ENCODE data around the gene TIMP2. TPM values are rescaled to one million over a fixed set of nuclear protein-coding genes. Genes with fewer than 3 reads are reported as not detected.

TIMP2 gene
- polyA plus RNA-seq, 1 donor, result 89.2 TPM

DNA sequence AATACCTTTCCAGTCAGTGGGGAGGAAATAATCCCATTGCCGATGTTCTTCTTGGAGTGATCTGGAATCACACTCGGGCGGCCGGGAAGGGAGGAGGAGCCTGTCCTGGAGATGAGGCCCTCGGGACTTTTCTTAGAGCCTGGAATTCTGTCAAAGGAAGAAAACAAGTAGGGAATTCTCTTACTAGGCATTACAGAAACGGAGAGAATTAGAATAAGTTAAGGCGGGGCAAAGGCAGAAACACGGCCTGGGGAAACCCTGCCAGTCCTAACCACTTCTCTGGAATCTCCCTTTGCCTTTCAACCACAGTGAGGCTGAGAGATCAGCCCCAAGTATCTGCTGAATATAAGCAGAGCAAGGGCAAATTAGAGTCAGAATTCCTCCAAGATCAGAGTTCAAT, 112.3 kb downstream of the TIMP2 start:
- WGBS (ENCODE audit: insufficient coverage, low lambda C conversion rate), result 60% methylated on average over 1 of the region's 8 CpGs
- H3K27me3 ChIP-seq (ENCODE audit: control insufficient read depth, insufficient read depth, low read length), result no peaks in the 10 kb centered on the region
- H3K4me3 ChIP-seq (ENCODE audit: low read length), result no peak overlapping the region
- peaks cover 80% of the 10 kb centered on the region for H3K36me3 ChIP-seq (ENCODE audit: control insufficient read depth, insufficient read depth, low read length)
- H3K4me1 ChIP-seq (ENCODE audit: control insufficient read depth, insufficient read depth, low read length), result no peaks in the 10 kb centered on the region
- H3K9me3 ChIP-seq (ENCODE audit: control insufficient read depth, low read depth, low read length), result no peaks in the 10 kb centered on the region
- no peak overlapping the region for H3K27ac ChIP-seq (ENCODE audit: low read length)
- DNase-seq, result no peak

GRCh38 chr17:78808163-78808562, 117.0 kb downstream of the TIMP2 start:
- no peak for DNase-seq
- no peaks in the 10 kb centered on the region for H3K4me1 ChIP-seq (ENCODE audit: control insufficient read depth, insufficient read depth, low read length)
- H3K4me3 ChIP-seq (ENCODE audit: low read length), result no peak overlapping the region
- H3K27ac ChIP-seq (ENCODE audit: low read length), result no peak overlapping the region
- H3K36me3 ChIP-seq (ENCODE audit: control insufficient read depth, insufficient read depth, low read length), result peaks cover 76% of the 10 kb centered on the region
- no CpG with 5 or more reads among the region's 4 CpGs for WGBS (ENCODE audit: insufficient coverage, low lambda C conversion rate)
- H3K9me3 ChIP-seq (ENCODE audit: control insufficient read depth, low read depth, low read length), result no peaks in the 10 kb centered on the region
- no peaks in the 10 kb centered on the region for H3K27me3 ChIP-seq (ENCODE audit: control insufficient read depth, insufficient read depth, low read length)

DNA sequence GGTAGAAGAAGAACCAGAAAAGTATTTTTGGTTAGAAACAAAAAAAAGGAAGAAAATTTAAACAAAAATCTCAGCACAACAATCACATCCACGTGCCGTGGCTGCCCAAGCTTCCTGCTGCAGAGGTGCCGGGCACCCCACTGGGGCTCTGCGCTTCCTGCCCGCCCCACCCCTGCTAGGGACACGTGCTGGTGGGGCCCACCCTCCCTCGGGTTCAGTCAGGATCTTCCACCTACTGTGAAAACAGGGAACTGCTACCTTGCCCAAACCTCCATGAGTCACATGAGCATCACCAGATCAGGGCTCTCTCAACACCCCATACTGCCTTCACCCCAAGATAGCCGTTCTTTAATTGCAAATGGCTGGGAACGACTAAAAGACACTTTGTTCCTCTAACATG, 118.7 kb downstream of the TIMP2 start:
- no peak overlapping the region for H3K27ac ChIP-seq (ENCODE audit: low read length)
- H3K27me3 ChIP-seq (ENCODE audit: control insufficient read depth, insufficient read depth, low read length), result no peaks in the 10 kb centered on the region
- H3K36me3 ChIP-seq (ENCODE audit: control insufficient read depth, insufficient read depth, low read length), result peaks cover 76% of the 10 kb centered on the region
- no peak overlapping the region for H3K4me3 ChIP-seq (ENCODE audit: low read length)
- H3K4me1 ChIP-seq (ENCODE audit: control insufficient read depth, insufficient read depth, low read length), result no peaks in the 10 kb centered on the region
- H3K9me3 ChIP-seq (ENCODE audit: control insufficient read depth, low read depth, low read length), result no peaks in the 10 kb centered on the region
- no peak for DNase-seq
- WGBS (ENCODE audit: insufficient coverage, low lambda C conversion rate), result no CpG with 5 or more reads among the region's 9 CpGs

GRCh38 chr17:78805301-78805700, 119.9 kb downstream of the TIMP2 start:
- DNase-seq, result no peak
- no peaks in the 10 kb centered on the region for H3K4me1 ChIP-seq (ENCODE audit: control insufficient read depth, insufficient read depth, low read length)
- no peak overlapping the region for H3K27ac ChIP-seq (ENCODE audit: low read length)
- no peaks in the 10 kb centered on the region for H3K27me3 ChIP-seq (ENCODE audit: control insufficient read depth, insufficient read depth, low read length)
- H3K36me3 ChIP-seq (ENCODE audit: control insufficient read depth, insufficient read depth, low read length), result peaks cover 75% of the 10 kb centered on the region
- WGBS (ENCODE audit: insufficient coverage, low lambda C conversion rate), result no CpG with 5 or more reads among the region's 14 CpGs
- H3K9me3 ChIP-seq (ENCODE audit: control insufficient read depth, low read depth, low read length), result no peaks in the 10 kb centered on the region
- H3K4me3 ChIP-seq (ENCODE audit: low read length), result no peak overlapping the region

DNA sequence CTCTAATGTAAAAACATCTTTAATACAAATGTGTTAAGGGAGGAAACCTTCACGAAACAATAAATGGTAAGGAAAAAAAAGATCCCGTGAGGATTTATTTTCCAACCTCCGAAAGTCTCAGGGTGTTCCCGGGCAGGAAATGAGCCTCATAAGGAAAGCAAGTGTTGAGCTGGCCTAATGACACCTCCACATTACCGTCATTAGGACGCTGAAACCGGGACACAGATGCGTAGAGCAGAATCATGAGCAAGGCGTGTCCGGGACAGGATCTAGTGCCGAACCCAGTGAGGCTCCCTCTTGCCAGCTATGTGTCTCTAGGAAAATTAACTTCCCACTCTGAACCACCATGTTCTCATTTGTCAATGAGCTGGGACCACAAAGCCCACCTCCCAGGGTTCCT, 120.4 kb downstream of the TIMP2 start:
- H3K4me3 ChIP-seq (ENCODE audit: low read length), result no peak overlapping the region
- H3K9me3 ChIP-seq (ENCODE audit: control insufficient read depth, low read depth, low read length), result no peaks in the 10 kb centered on the region
- no peak overlapping the region for H3K27ac ChIP-seq (ENCODE audit: low read length)
- 100% methylated on average over 2 of the region's 11 CpGs for WGBS (ENCODE audit: insufficient coverage, low lambda C conversion rate)
- no peaks in the 10 kb centered on the region for H3K27me3 ChIP-seq (ENCODE audit: control insufficient read depth, insufficient read depth, low read length)
- DNase-seq, result no peak
- peaks cover 75% of the 10 kb centered on the region for H3K36me3 ChIP-seq (ENCODE audit: control insufficient read depth, insufficient read depth, low read length)
- no peaks in the 10 kb centered on the region for H3K4me1 ChIP-seq (ENCODE audit: control insufficient read depth, insufficient read depth, low read length)

GRCh38 chr17:78803186-78803845, 121.9 kb downstream of the TIMP2 start:
- no CpG with 5 or more reads among the region's 21 CpGs for WGBS (ENCODE audit: insufficient coverage, low lambda C conversion rate)
- Histone ChIP-seq H3K36me3 (ENCODE audit: control insufficient read depth, insufficient read depth, low read length) (peaks cover 81% of the 10 kb centered on the region), H3K9me3 (ENCODE audit: control insufficient read depth, low read depth, low read length) (no peaks in the 10 kb centered on the region), H3K4me3 (ENCODE audit: low read length) (no peak overlapping the region), H3K27me3 (ENCODE audit: control insufficient read depth, insufficient read depth, low read length) (no peaks in the 10 kb centered on the region), H3K4me1 (ENCODE audit: control insufficient read depth, insufficient read depth, low read length) (no peaks in the 10 kb centered on the region), H3K27ac (ENCODE audit: low read length) (no peak overlapping the region)
- DNase-seq, result no peak

Other genes with a start within 250 kb of the TIMP2 start
- 40.6 TPM for gene CYTH1, start 143.1 kb downstream of the TIMP2 start, polyA plus RNA-seq
- 49.0 TPM for gene USP36, start 84.6 kb downstream of the TIMP2 start, polyA plus RNA-seq
- 0.24 TPM for gene CEP295NL, start 22.2 kb downstream of the TIMP2 start, polyA plus RNA-seq
- gene LGALS3BP, start 54.5 kb upstream of the TIMP2 start, polyA plus RNA-seq, result 325 TPM
- 52.1 TPM for gene CANT1, start 84.4 kb upstream of the TIMP2 start, polyA plus RNA-seq
- 3.1 TPM for gene C1QTNF1, start 98.8 kb upstream of the TIMP2 start, polyA plus RNA-seq
- gene ENGASE, start 149.4 kb upstream of the TIMP2 start, polyA plus RNA-seq, result 78.0 TPM